HG02981 (cell line): ENCODE data around the gene CIB4.
"Not testable (repeated sequence)": the region's sequence is repeated elsewhere in the genome, so short reads cannot be mapped to it uniquely, and the experiment has no call there.

ENCODE experiments used
- ATAC-seq: cut with Tn5 transposase; IDR thresholded peaks from one replicate; pipeline ENCODE4 v1.9.1; 2021; ENCODE audit warnings: mild to moderate bottlenecking, moderate library complexity; ENCODE audit not compliant: unreplicated experiment

The CIB4 gene

GRCh38 chr2:26571316-26571715 is 69.8 kb downstream of the CIB4 start:
- ATAC-seq = no peak

GRCh38 chr2:26570083-26570430 is 71.1 kb downstream of the CIB4 start:
- no peak for ATAC-seq

- no peak for ATAC-seq
These were observed 71.7 kb downstream of the CIB4 start for GRCh38 chr2:26569216-26570082.

GRCh38 chr2:26568076-26568890 is 72.9 kb downstream of the CIB4 start:
- no peak for ATAC-seq

- ATAC-seq = no peak
These were observed 73.6 kb downstream of the CIB4 start for GRCh38 chr2:26567534-26567933.

GRCh38 chr2:26566731-26567130 is 74.4 kb downstream of the CIB4 start:
- not testable (repeated sequence) for ATAC-seq

GRCh38 chr2:26566081-26566375 is 75.1 kb downstream of the CIB4 start:
- ATAC-seq = no peak

- ATAC-seq = no peak
These were observed 77.0 kb downstream of the CIB4 start for GRCh38 chr2:26564121-26564644.

- no peak for ATAC-seq
These were observed 77.5 kb downstream of the CIB4 start for GRCh38 chr2:26563686-26564085.

- ATAC-seq = no peak
These were observed 78.1 kb downstream of the CIB4 start for GRCh38 chr2:26562811-26563645.

GRCh38 chr2:26561918-26562810 is 79.0 kb downstream of the CIB4 start:
- no peak for ATAC-seq

GRCh38 chr2:26561376-26561775 is 79.8 kb downstream of the CIB4 start:
- no peak for ATAC-seq

- no peak for ATAC-seq
These were observed 80.3 kb downstream of the CIB4 start for GRCh38 chr2:26560892-26561291.

- ATAC-seq = no peak
These were observed 81.6 kb downstream of the CIB4 start for GRCh38 chr2:26559556-26559955.

GRCh38 chr2:26559044-26559405 is 82.1 kb downstream of the CIB4 start:
- ATAC-seq = no peak

GRCh38 chr2:26558271-26559043 is 82.7 kb downstream of the CIB4 start:
- no peak for ATAC-seq

GRCh38 chr2:26557244-26557925 is 83.8 kb downstream of the CIB4 start:
- ATAC-seq = no peak

- no peak for ATAC-seq
These were observed 84.6 kb downstream of the CIB4 start for GRCh38 chr2:26556309-26557243.
